Cardiac muscle cell (in vitro differentiated cells and primary cell): ENCODE measurements around the gene GNAT1. TPM values are rescaled to one million over a fixed set of nuclear protein-coding genes. Genes with fewer than 3 reads are reported as not detected.

ENCODE experiments used
- DNase-seq, 2 donors: peaks; one replicate each; pipeline versions ENCODE4 v3.0.0 to v3.0.0-alpha.2; 2010 to 2017; ENCODE audit warnings: low read depth in 1 of 2, low spot score in 1 of 2
- H3K27ac ChIP-seq: fragments of 200-600 bp; sonication (generic); 2 replicates; pipeline ENCODE4 v1.5.1; 2016
- H3K27me3 ChIP-seq: fragments of 200-600 bp; sonication (generic); 2 replicates; pipeline ENCODE4 v1.6.0; 2016; ENCODE audit warnings: control low read depth
- H3K36me3 ChIP-seq: fragments of 200-600 bp; sonication (generic); 2 replicates; pipeline ENCODE4 v1.5.1; 2016; ENCODE audit warnings: control low read depth
- H3K4me1 ChIP-seq: fragments of 200-600 bp; sonication (generic); 2 replicates; pipeline ENCODE4 v1.8.1; 2017; ENCODE audit warnings: low read depth, mild to moderate bottlenecking, mixed run types
- H3K4me3 ChIP-seq: fragments of 200-600 bp; sonication (generic); 2 replicates; pipeline ENCODE4 v1.5.1; 2016; ENCODE audit warnings: mild to moderate bottlenecking
- H3K9me3 ChIP-seq: fragments of 200-600 bp; sonication (generic); 2 replicates; pipeline ENCODE4 v1.5.1; 2017; ENCODE audit warnings: low read depth, mild to moderate bottlenecking, control low read depth
- CTCF ChIP-seq: IDR thresholded peaks from 2 replicates; pipeline ENCODE4 v1.5.1; 2012; ENCODE audit warnings: low read depth, mild to moderate bottlenecking, low read length
- polyA plus RNA-seq: library from polyadenylated mRNA; unstranded; fragments of >200 nt; fragmentation: Nextera tagmentation; extraction: Ambion mirVana; gene quantifications from 2 replicates; pipeline ENCODE4 v1.2.1, GENCODE V29; 2016
- total RNA-seq: library from RNA; depleted of rRNA; stranded (reverse); fragments of >200 nt; gene quantifications from 2 replicates; pipeline ENCODE4 v1.2.3, GENCODE V29; 2016

GNAT1 gene
- total and polyA plus RNA-seq, 2 experiments from 2014 or later, result not detected

- Histone ChIP-seq H3K4me3 (no peak overlapping the region), H3K27me3 (no peaks in the 10 kb centered on the region), H3K27ac (no peak overlapping the region), H3K4me1 (peaks cover 23% of the 10 kb centered on the region), H3K9me3 (no peaks in the 10 kb centered on the region), H3K36me3 (no peaks in the 10 kb centered on the region)
- DNase-seq, result peak in 1 of 2 donors; percentile 89
- TF ChIP-seq CTCF, result no peak
These were observed 27.6 kb upstream of the GNAT1 start for GRCh38 chr3:50163572-50164455.

- Histone ChIP-seq H3K36me3 (no peaks in the 10 kb centered on the region), H3K4me3 (no peak overlapping the region), H3K27ac (no peak overlapping the region), H3K27me3 (no peaks in the 10 kb centered on the region), H3K9me3 (no peaks in the 10 kb centered on the region), H3K4me1 (peaks cover 23% of the 10 kb centered on the region)
- DNase-seq, result no peak
- TF ChIP-seq CTCF, result no peak
These were observed 26.9 kb upstream of the GNAT1 start for GRCh38 chr3:50164481-50164880.

GRCh38 chr3:50164984-50165909 is 26.2 kb upstream of the GNAT1 start:
- H3K4me3 ChIP-seq, result no peak overlapping the region
- DNase-seq, result peak in 1 of 2 donors; percentile 63
- H3K9me3 ChIP-seq, result no peaks in the 10 kb centered on the region
- H3K27ac ChIP-seq, result peak overlapping the region; percentile 48
- no peak for TF ChIP-seq CTCF
- no peaks in the 10 kb centered on the region for H3K27me3 ChIP-seq
- no peaks in the 10 kb centered on the region for H3K36me3 ChIP-seq
- peaks cover 22% of the 10 kb centered on the region for H3K4me1 ChIP-seq

GRCh38 chr3:50165910-50166538 is 25.4 kb upstream of the GNAT1 start:
- H3K27ac ChIP-seq, result peak overlapping the region; percentile 48
- peaks cover 18% of the 10 kb centered on the region for H3K4me1 ChIP-seq
- TF ChIP-seq CTCF, result no peak
- DNase-seq, result peak in 1 of 2 donors; percentile 34
- no peaks in the 10 kb centered on the region for H3K36me3 ChIP-seq
- no peaks in the 10 kb centered on the region for H3K9me3 ChIP-seq
- H3K27me3 ChIP-seq, result no peaks in the 10 kb centered on the region
- no peak overlapping the region for H3K4me3 ChIP-seq

GRCh38 chr3:50166620-50167019 is 24.8 kb upstream of the GNAT1 start:
- Histone ChIP-seq H3K4me1 (peaks cover 18% of the 10 kb centered on the region), H3K36me3 (no peaks in the 10 kb centered on the region), H3K27ac (peak overlapping the region; percentile 48), H3K27me3 (no peaks in the 10 kb centered on the region), H3K9me3 (no peaks in the 10 kb centered on the region), H3K4me3 (no peak overlapping the region)
- no peak for TF ChIP-seq CTCF
- DNase-seq, result no peak
